Neural cell (in vitro differentiated cells): ENCODE data around the gene SQOR. TPM values are rescaled to one million over a fixed set of nuclear protein-coding genes. Genes with fewer than 3 reads are reported as not detected.

ENCODE experiments used
- H2AFZ ChIP-seq: fragments of 200-600, 300-800 bp; sonication (generic), shearing (Covaris generic); 2 replicates; pipeline ENCODE4 v1.6.0; 2014; ENCODE audit warnings: low read depth, mild to moderate bottlenecking, antibody characterized with exemption, low read length, moderate library complexity
- H3F3A ChIP-seq: fragments of 200-600 bp; shearing (Covaris generic); 2 replicates; pipeline ENCODE4 v1.6.1; 2016; ENCODE audit warnings: mild to moderate bottlenecking, moderate library complexity, mixed read lengths, antibody characterized with exemption, low read length; ENCODE audit not compliant: insufficient read depth, poor library complexity, severe bottlenecking
- H3K27ac ChIP-seq: fragments of 200-600, 300-800 bp; sonication (generic), shearing (Covaris generic); 2 replicates; pipeline ENCODE4 v1.5.1; 2014; ENCODE audit warnings: mild to moderate bottlenecking, low read length, moderate library complexity
- H3K27me3 ChIP-seq: fragments of 300-800, 200-600 bp; sonication (generic), shearing (Covaris generic); 2 replicates; pipeline ENCODE4 v1.6.0; 2014; ENCODE audit warnings: mild to moderate bottlenecking, low read depth, low read length, moderate library complexity; ENCODE audit not compliant: insufficient read depth
- H3K36me3 ChIP-seq: fragments of 300-800, 200-600 bp; sonication (generic), shearing (Covaris generic); 2 replicates; pipeline ENCODE4 v1.5.1; 2014; ENCODE audit warnings: mild to moderate bottlenecking, antibody characterized with exemption, low read length, moderate library complexity; ENCODE audit not compliant: insufficient read depth
- H3K4me2 ChIP-seq: fragments of 300-800, 200-600 bp; sonication (generic), shearing (Covaris generic); 2 replicates; pipeline ENCODE4 v1.6.0; 2014; ENCODE audit warnings: mild to moderate bottlenecking, low read length
- H3K4me3 ChIP-seq: fragments of 300-800, 200-600 bp; sonication (generic), shearing (Covaris generic); 2 replicates; pipeline ENCODE4 v1.5.1; 2014; ENCODE audit warnings: mild to moderate bottlenecking, low read length, moderate library complexity
- H3K79me2 ChIP-seq: fragments of 200-600 bp; shearing (Covaris generic); replicated peaks from 2 replicates; pipeline ENCODE4 v1.6.0; 2014; ENCODE audit warnings: mild to moderate bottlenecking, low read length, moderate library complexity; ENCODE audit not compliant: insufficient read depth
- H3K9ac ChIP-seq: fragments of 300-800, 200-600 bp; sonication (generic), shearing (Covaris generic); 2 replicates; pipeline ENCODE4 v1.6.1; 2016; ENCODE audit warnings: mild to moderate bottlenecking, low read length, mixed read lengths
- H3K9me2 ChIP-seq: fragments of 200-600 bp; shearing (Covaris generic); 2 replicates; pipeline ENCODE4 v1.6.1; 2016; ENCODE audit warnings: mild to moderate bottlenecking, low read length, mixed read lengths; ENCODE audit not compliant: insufficient read depth
- H3K9me3 ChIP-seq: fragments of 200-600, 300-800 bp; sonication (generic), shearing (Covaris generic); 2 replicates; pipeline ENCODE4 v1.6.1; 2016; ENCODE audit warnings: mild to moderate bottlenecking, mixed run types, low read length, moderate library complexity, mixed read lengths
- H4K20me1 ChIP-seq: fragments of 200-600 bp; shearing (Covaris generic); 2 replicates; pipeline ENCODE4 v1.6.1; 2016; ENCODE audit warnings: mild to moderate bottlenecking, mixed run types; ENCODE audit not compliant: insufficient read depth
- CTCF ChIP-seq: fragments of 450-650 bp; IDR thresholded peaks from 2 replicates; pipeline ENCODE4 v1.5.1; 2014; ENCODE audit warnings: antibody characterized with exemption, mild to moderate bottlenecking, moderate library complexity; ENCODE audit not compliant: poor library complexity, severe bottlenecking
- EP300 ChIP-seq: fragments of 450-650 bp; conservative IDR thresholded peaks from 2 replicates; pipeline ENCODE4 v1.6.1; 2014; ENCODE audit warnings: antibody characterized with exemption, mild to moderate bottlenecking, moderate library complexity; ENCODE audit not compliant: poor library complexity, severe bottlenecking
- EZH2 ChIP-seq: fragments of 200-600, 300-800 bp; shearing (Covaris generic), sonication (generic); IDR thresholded peaks from 2 replicates; pipeline ENCODE4 v1.6.1; 2014; ENCODE audit warnings: antibody characterized with exemption, low read length, borderline replicate concordance, mild to moderate bottlenecking; ENCODE audit not compliant: insufficient read depth, poor library complexity, severe bottlenecking
- MXI1 ChIP-seq: fragments of 450-650 bp; conservative IDR thresholded peaks from 2 replicates; pipeline ENCODE4 v1.6.1; 2014; ENCODE audit warnings: antibody characterized with exemption, mild to moderate bottlenecking; ENCODE audit not compliant: poor library complexity, severe bottlenecking
- POLR2AphosphoS5 ChIP-seq: IDR thresholded peaks from 2 replicates; pipeline ENCODE4 v1.6.1; 2012
- RAD21 ChIP-seq: fragments of 450-650 bp; conservative IDR thresholded peaks from 2 replicates; pipeline ENCODE4 v1.6.1; 2014; ENCODE audit warnings: antibody characterized with exemption, mild to moderate bottlenecking, moderate library complexity
- REST ChIP-seq: IDR thresholded peaks from 2 replicates; pipeline ENCODE4 v1.6.1; 2012; ENCODE audit warnings: borderline replicate concordance
- SMC3 ChIP-seq: fragments of 450-650 bp; conservative IDR thresholded peaks from 2 replicates; pipeline ENCODE4 v1.6.1; 2014; ENCODE audit warnings: antibody characterized with exemption, mild to moderate bottlenecking, moderate library complexity; ENCODE audit not compliant: poor library complexity
- TAF1 ChIP-seq: IDR thresholded peaks from 2 replicates; pipeline ENCODE4 v1.6.1; 2012; ENCODE audit warnings: low read depth
- polyA minus RNA-seq: library from RNA; depleted of rRNA, polyadenylated mRNA; stranded (reverse); fragments of >200 nt; gene quantifications from 2 replicates; pipeline ENCODE4 v1.2.3, GENCODE V29; 2014
- polyA plus RNA-seq: library from polyadenylated mRNA; depleted of rRNA; stranded (reverse); fragments of >200 nt; gene quantifications from 2 replicates; pipeline ENCODE4 v1.2.3, GENCODE V29; 2014

SQOR gene
- not detected in 2 replicates for polyA plus RNA-seq
- not detected in 2 replicates for polyA minus RNA-seq

DNA sequence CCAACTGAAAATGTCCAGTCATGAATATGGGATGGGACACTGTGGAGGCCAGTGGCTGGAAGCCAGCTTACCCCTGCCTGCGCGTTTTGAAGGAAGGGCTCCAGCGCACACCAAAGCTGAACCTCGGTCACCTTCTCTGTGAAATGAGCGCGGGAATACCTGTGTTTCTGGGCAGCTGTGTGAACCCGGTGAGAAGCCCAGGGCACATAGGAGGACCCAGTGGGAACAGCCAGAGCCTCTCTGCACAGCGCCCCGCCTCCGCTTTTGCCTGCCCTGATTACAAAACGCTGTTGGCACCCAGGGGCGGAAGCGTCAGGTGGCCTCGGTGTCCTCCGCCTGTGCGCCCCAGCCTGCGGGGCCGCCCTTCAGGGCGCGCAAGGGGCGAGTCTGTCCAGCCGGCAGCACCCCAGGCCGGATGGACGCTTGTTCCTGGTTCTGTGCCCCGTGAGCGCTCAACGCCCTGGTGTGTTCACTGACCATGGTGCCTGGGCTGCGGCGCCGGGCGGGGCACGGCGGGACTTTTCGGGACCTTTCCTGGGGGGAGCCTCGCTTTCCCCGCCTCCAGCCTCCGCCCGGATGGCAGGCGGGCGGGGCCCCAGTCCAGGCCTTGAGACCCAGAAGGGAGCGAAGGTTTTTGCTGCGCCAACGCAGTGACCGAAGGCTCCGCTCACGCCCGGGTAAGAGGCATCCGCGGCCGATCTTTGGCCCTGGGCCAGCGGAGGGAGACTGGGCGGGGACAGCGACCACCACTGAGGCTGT, at the start of gene SQOR:
SQOR (plus strand) TSS at position 598 of the 759 bp plus-strand sequence. CDS start 23,895 bp downstream, outside the sequence.
- Histone ChIP-seq H3K9me2 (no peaks in the 10 kb centered on the region), H3K36me3 (no peaks in the 10 kb centered on the region), H3K27me3 (peaks cover 21% of the 10 kb centered on the region), H3K79me2 (no peaks in the 10 kb centered on the region), H3K9ac (no peak within 1 kb of the TSS), H2AFZ (no peak within 1 kb of the TSS), H3K4me2 (no peak within 1 kb of the TSS), H3K27ac (no peak within 1 kb of the TSS), H4K20me1 (no peaks in the 10 kb centered on the region), H3K4me3 (peak within 1 kb of the TSS; percentile 55), H3F3A (no peaks in the 10 kb centered on the region), H3K9me3 (peaks cover 5% of the 10 kb centered on the region)
- TF ChIP-seq EZH2 (no peak), EP300 (no peak), REST (no peak)

DNA sequence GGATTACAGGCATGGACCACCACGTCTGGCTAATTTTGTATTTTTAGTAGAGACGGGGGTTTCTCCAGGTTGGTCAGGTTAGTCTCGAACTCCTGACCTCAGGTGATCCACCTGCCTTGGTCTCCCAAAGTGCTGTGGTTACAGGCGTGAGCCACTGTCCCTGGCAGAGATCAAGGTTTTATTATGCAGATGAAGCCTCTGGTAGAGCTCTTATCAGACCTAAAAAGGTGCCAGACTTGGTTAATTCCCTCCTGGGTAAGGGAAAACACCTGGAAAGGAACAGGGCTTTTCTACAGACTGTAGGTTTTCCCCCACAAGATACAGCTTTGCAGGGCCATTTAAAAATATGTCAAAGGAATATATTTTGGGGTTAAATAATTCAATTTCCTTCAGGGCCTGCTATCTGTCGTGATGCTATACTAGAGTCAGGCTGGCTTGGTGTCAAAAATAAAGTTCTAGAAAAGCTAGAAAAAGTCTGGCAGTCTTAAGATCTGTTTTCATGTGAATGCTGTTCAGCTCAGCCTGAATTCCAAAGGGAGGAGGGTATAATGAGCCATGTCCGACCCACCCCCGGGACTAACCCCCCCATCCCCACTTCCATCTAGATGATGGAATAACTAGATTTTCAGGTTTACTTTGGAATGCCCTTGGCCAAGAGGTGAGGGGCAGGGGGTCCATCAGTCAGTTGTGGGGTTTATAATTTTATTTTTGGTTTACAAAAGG, 49.6 kb upstream of the SQOR start:
- H3K79me2 ChIP-seq: peaks cover 31% of the 10 kb centered on the region
- TF ChIP-seq REST (no peak), MXI1 (no peak), SMC3 (no peak), EZH2 (no peak), CTCF (no peak), EP300 (no peak), POLR2AphosphoS5 (no peak), RAD21 (no peak), TAF1 (no peak)
- H3K9ac ChIP-seq: peak overlapping the region; percentile 99
- H4K20me1 ChIP-seq: no peaks in the 10 kb centered on the region
- H3K36me3 ChIP-seq: no peaks in the 10 kb centered on the region
- H3K27me3 ChIP-seq: no peaks in the 10 kb centered on the region
- H3F3A ChIP-seq: no peaks in the 10 kb centered on the region
- no peaks in the 10 kb centered on the region for H3K9me2 ChIP-seq
- H2AFZ ChIP-seq: no peak overlapping the region
- H3K4me2 ChIP-seq: peak overlapping the region; percentile 94
- H3K4me3 ChIP-seq: peak overlapping the region; percentile 86
- H3K9me3 ChIP-seq: no peaks in the 10 kb centered on the region
- H3K27ac ChIP-seq: peak overlapping the region; percentile 96
